Neural cell (in vitro differentiated cells): ENCODE measurements around the gene SERINC5.

ENCODE experiments used
- CTCF ChIP-seq: fragments of 450-650 bp; IDR thresholded peaks from 2 replicates; pipeline ENCODE4 v1.5.1; 2014; ENCODE audit warnings: antibody characterized with exemption, mild to moderate bottlenecking, moderate library complexity; ENCODE audit not compliant: poor library complexity, severe bottlenecking
- EP300 ChIP-seq: fragments of 450-650 bp; conservative IDR thresholded peaks from 2 replicates; pipeline ENCODE4 v1.6.1; 2014; ENCODE audit warnings: antibody characterized with exemption, mild to moderate bottlenecking, moderate library complexity; ENCODE audit not compliant: poor library complexity, severe bottlenecking
- EZH2 ChIP-seq: fragments of 200-600, 300-800 bp; shearing (Covaris generic), sonication (generic); IDR thresholded peaks from 2 replicates; pipeline ENCODE4 v1.6.1; 2014; ENCODE audit warnings: antibody characterized with exemption, low read length, borderline replicate concordance, mild to moderate bottlenecking; ENCODE audit not compliant: insufficient read depth, poor library complexity, severe bottlenecking
- POLR2AphosphoS5 ChIP-seq: IDR thresholded peaks from 2 replicates; pipeline ENCODE4 v1.6.1; 2012
- RAD21 ChIP-seq: fragments of 450-650 bp; conservative IDR thresholded peaks from 2 replicates; pipeline ENCODE4 v1.6.1; 2014; ENCODE audit warnings: antibody characterized with exemption, mild to moderate bottlenecking, moderate library complexity
- SMC3 ChIP-seq: fragments of 450-650 bp; conservative IDR thresholded peaks from 2 replicates; pipeline ENCODE4 v1.6.1; 2014; ENCODE audit warnings: antibody characterized with exemption, mild to moderate bottlenecking, moderate library complexity; ENCODE audit not compliant: poor library complexity
- TAF1 ChIP-seq: IDR thresholded peaks from 2 replicates; pipeline ENCODE4 v1.6.1; 2012; ENCODE audit warnings: low read depth
- TF ChIP-seq, protein P1 (sequence below): IDR thresholded peaks from 2 replicates; pipeline ENCODE4 v1.6.1; 2012; ENCODE audit warnings: borderline replicate concordance

- TF ChIP-seq EZH2 (no peak), RAD21 (no peak), TAF1 (no peak), CTCF (no peak), POLR2AphosphoS5 (no peak), SMC3 (no peak), EP300 (no peak)
- TF ChIP-seq, protein P1, sequence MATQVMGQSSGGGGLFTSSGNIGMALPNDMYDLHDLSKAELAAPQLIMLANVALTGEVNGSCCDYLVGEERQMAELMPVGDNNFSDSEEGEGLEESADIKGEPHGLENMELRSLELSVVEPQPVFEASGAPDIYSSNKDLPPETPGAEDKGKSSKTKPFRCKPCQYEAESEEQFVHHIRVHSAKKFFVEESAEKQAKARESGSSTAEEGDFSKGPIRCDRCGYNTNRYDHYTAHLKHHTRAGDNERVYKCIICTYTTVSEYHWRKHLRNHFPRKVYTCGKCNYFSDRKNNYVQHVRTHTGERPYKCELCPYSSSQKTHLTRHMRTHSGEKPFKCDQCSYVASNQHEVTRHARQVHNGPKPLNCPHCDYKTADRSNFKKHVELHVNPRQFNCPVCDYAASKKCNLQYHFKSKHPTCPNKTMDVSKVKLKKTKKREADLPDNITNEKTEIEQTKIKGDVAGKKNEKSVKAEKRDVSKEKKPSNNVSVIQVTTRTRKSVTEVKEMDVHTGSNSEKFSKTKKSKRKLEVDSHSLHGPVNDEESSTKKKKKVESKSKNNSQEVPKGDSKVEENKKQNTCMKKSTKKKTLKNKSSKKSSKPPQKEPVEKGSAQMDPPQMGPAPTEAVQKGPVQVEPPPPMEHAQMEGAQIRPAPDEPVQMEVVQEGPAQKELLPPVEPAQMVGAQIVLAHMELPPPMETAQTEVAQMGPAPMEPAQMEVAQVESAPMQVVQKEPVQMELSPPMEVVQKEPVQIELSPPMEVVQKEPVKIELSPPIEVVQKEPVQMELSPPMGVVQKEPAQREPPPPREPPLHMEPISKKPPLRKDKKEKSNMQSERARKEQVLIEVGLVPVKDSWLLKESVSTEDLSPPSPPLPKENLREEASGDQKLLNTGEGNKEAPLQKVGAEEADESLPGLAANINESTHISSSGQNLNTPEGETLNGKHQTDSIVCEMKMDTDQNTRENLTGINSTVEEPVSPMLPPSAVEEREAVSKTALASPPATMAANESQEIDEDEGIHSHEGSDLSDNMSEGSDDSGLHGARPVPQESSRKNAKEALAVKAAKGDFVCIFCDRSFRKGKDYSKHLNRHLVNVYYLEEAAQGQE, result no peak
These were observed 47.5 kb downstream of the SERINC5 start for GRCh38 chr5:80208381-80208780.
